SK-N-SH (cell line): ENCODE results near the gene TRRAP. TPM values are rescaled to one million over a fixed set of nuclear protein-coding genes. Genes with fewer than 3 reads are reported as not detected.

Experiments
- CTCF ChIA-PET: fragments of 300-600, 350-600 bp; formaldehyde crosslinking; extraction: SDS; loops from one replicate; lab custom pipeline; 2021; lab: Yijun Ruan, JAX
- POLR2A ChIA-PET: fragments of 350-600 bp; sonication (Branson Sonifier 250); formaldehyde crosslinking; extraction: SDS; loops from one replicate; lab custom pipeline; 2020; ENCODE audit warnings: antibody characterized with exemption, inconsistent platforms; lab: Yijun Ruan, JAX
- DNase-seq: peaks from one replicate; pipeline ENCODE4 v3.0.0; 2012
- H2AFZ ChIP-seq: fragments of 200-600 bp; sonication (generic); 2 replicates; pipeline ENCODE4 v1.8.1; 2016; ENCODE audit warnings: antibody characterized with exemption, mild to moderate bottlenecking, low read depth
- H3F3A ChIP-seq: fragments of 200-600 bp; sonication (generic); replicated peaks from 2 replicates; pipeline ENCODE3; 2016; ENCODE audit warnings: antibody characterized with exemption, mild to moderate bottlenecking; ENCODE audit not compliant: insufficient read depth
- H3K27ac ChIP-seq, 2 experiments: fragments of 200-500 bp in 1 of 2; fragments of 200-600 bp in 1 of 2; sonication (Bioruptor generic) in 1 of 2; sonication (generic), shearing (Covaris generic) in 1 of 2; 2 replicates each; pipeline versions ENCODE4 v1.5.1 to v1.6.1; 2014 to 2016; ENCODE audit warnings: low read depth in 2 of 2, inconsistent platforms in 1 of 2, low read length in 1 of 2, mild to moderate bottlenecking in 1 of 2, mixed read lengths in 1 of 2
- H3K27me3 ChIP-seq: fragments of 200-600 bp; sonication (generic), shearing (Covaris generic); 2 replicates; pipeline ENCODE4 v1.6.1; 2016; ENCODE audit warnings: mixed run types; ENCODE audit not compliant: insufficient read depth
- H3K36me3 ChIP-seq, 2 experiments: fragments of 200-500 bp in 1 of 2; fragments of 200-600 bp in 1 of 2; sonication (Bioruptor generic) in 1 of 2; sonication (generic) in 1 of 2; replicated peaks in 1 of 2; 2 replicates each; pipeline versions ENCODE3 to v1.5.1; 2014 to 2016; ENCODE audit warnings: low read length in 1 of 2, mild to moderate bottlenecking in 1 of 2; ENCODE audit not compliant: insufficient read depth in 2 of 2, control insufficient read depth in 1 of 2
- H3K4me1 ChIP-seq, 2 experiments: fragments of 200-500 bp in 1 of 2; fragments of 200-600 bp in 1 of 2; sonication (Bioruptor generic) in 1 of 2; sonication (generic), shearing (Covaris generic) in 1 of 2; 2 replicates each; pipeline versions ENCODE4 v1.5.1 to v1.6.1; 2014 to 2016; ENCODE audit warnings: low read depth in 1 of 2, low read length in 1 of 2, mixed run types in 1 of 2; ENCODE audit not compliant: insufficient read depth in 2 of 2, control insufficient read depth in 1 of 2
- H3K4me2 ChIP-seq: fragments of 200-600 bp; sonication (generic), shearing (Covaris generic); 2 replicates; pipeline ENCODE4 v1.6.1; 2017; ENCODE audit warnings: mixed run types
- H3K4me3 ChIP-seq, 2 experiments: fragments of 200-500 bp in 1 of 2; fragments of 200-600 bp in 1 of 2; sonication (Bioruptor generic) in 1 of 2; sonication (generic), shearing (Covaris generic) in 1 of 2; 2 replicates each; pipeline versions ENCODE4 v1.5.1 to v1.8.1; 2014 to 2016; ENCODE audit warnings: low read depth in 2 of 2, inconsistent platforms in 1 of 2, low read length in 1 of 2, mild to moderate bottlenecking in 1 of 2, mixed read lengths in 1 of 2, moderate library complexity in 1 of 2
- H3K79me2 ChIP-seq: fragments of 200-600 bp; sonication (generic); 2 replicates; pipeline ENCODE4 v1.8.1; 2017; ENCODE audit warnings: mild to moderate bottlenecking; ENCODE audit not compliant: insufficient read depth
- H3K9ac ChIP-seq: fragments of 200-600 bp; sonication (generic); 2 replicates; pipeline ENCODE4 v1.6.1; 2017; ENCODE audit warnings: mixed run types
- H3K9me2 ChIP-seq: fragments of 200-600 bp; sonication (generic); 2 replicates; pipeline ENCODE4 v1.6.1; 2017; ENCODE audit warnings: mixed run types
- H3K9me3 ChIP-seq: fragments of 200-600 bp; sonication (generic); 2 replicates; pipeline ENCODE4 v1.6.1; 2017; ENCODE audit warnings: mixed run types, mild to moderate bottlenecking, moderate library complexity
- H4K20me1 ChIP-seq: fragments of 200-600 bp; sonication (generic); 2 replicates; pipeline ENCODE4 v1.6.1; 2017; ENCODE audit warnings: mild to moderate bottlenecking, mixed run types; ENCODE audit not compliant: insufficient read depth
- CTCF ChIP-seq: fragments of 200-600 bp; sonication (generic); IDR thresholded peaks from 2 replicates; pipeline ENCODE4 v1.6.1; 2017; ENCODE audit warnings: antibody characterized with exemption, mild to moderate bottlenecking, moderate library complexity
- FOXJ3 ChIP-seq: sonication (generic); formaldehyde crosslinking; IDR thresholded peaks from 2 replicates; pipeline ENCODE4 v1.5.1; 2020; ENCODE audit warnings: mild to moderate bottlenecking, missing genetic modification reagents
- GABPA ChIP-seq: IDR thresholded peaks from 2 replicates; pipeline ENCODE4 v1.4.0; 2012; ENCODE audit warnings: low read depth, mild to moderate bottlenecking
- MEF2A ChIP-seq: IDR thresholded peaks from 2 replicates; pipeline ENCODE4 v1.4.0; 2012; ENCODE audit warnings: low read depth, borderline replicate concordance
- TAF1 ChIP-seq: IDR thresholded peaks from 2 replicates; pipeline ENCODE4 v1.6.1; 2012; ENCODE audit warnings: low read depth, mild to moderate bottlenecking, low read length, moderate library complexity, borderline replicate concordance
- TEAD4 ChIP-seq: IDR thresholded peaks from 2 replicates; pipeline ENCODE4 v1.4.0; 2012; ENCODE audit warnings: mild to moderate bottlenecking, borderline replicate concordance; ENCODE audit not compliant: insufficient read depth
- WGBS: methylation state at CpG from one replicate; pipeline ENCODE4 v1.1.6; 2017; ENCODE audit warnings: low lambda C conversion rate; 5-methylcytosine and 5-hydroxymethylcytosine counted together
- polyA plus RNA-seq, 3 experiments: library from polyadenylated mRNA; depleted of rRNA; stranded (reverse); fragments of >200 nt; gene quantifications; 2 replicates each; pipeline ENCODE4 v1.2.3, GENCODE V29; 2012

Gene TRRAP
- polyA plus RNA-seq, 1 of the 3 experiments (the other 2 are of a cell fraction), result 24.9 TPM

- 35% methylated on average over 15 of the region's 18 CpGs for WGBS
- DNase-seq, result peak; percentile 24
- Histone ChIP-seq H2AFZ (peak overlapping the region; percentile 88), H3K27ac (peak overlapping the region in 1 of 2 experiments; percentile 36; a peak in 2 of 4 replicates), H3K9me3 (no peaks in the 10 kb centered on the region), H3K27me3 (no peaks in the 10 kb centered on the region), H3K79me2 (peaks cover 49% of the 10 kb centered on the region), H3K4me2 (peak overlapping the region; percentile 96), H4K20me1 (peaks cover 21% of the 10 kb centered on the region), H3K9me2 (no peaks in the 10 kb centered on the region), H3F3A (no peaks in the 10 kb centered on the region), H3K4me3 (peak overlapping the region; percentile 75 to 99), H3K4me1 (peaks cover 0 to 15% of the 10 kb centered on the region in 2 experiments; a peak in 1 of 4 replicates), H3K36me3 (peaks cover 19 to 26% of the 10 kb centered on the region in 2 experiments), H3K9ac (peak overlapping the region; percentile 97)
- ChIA-PET CTCF (interaction anchor here (0.7 to 3.5 kb wide), 33 partner anchors 9 to 457 kb away, joined by 3 to 34 read pairs (median 5); partner anchors contain the start of genes NPTX2 and TMEM130), POLR2A (interaction anchor here (0.6 to 2.3 kb wide), 8 partner anchors 8 to 531 kb away, joined by 3 to 20 read pairs (median 4); partner anchors contain the start of genes ARPC1A, BUD31, PDAP1 and TMEM130)
- TF ChIP-seq CTCF (peak; percentile 11; the same call in 1 of the 2 replicates), FOXJ3 (CRISPR knock-in tag) (no peak)
Measured at GRCh38 chr7:98877692-98878364, 504 bp upstream of the TRRAP start.

- H3K9ac ChIP-seq, result peak overlapping the region; percentile 97
- POLR2A ChIA-PET, result interaction anchor here (0.9 to 2.3 kb wide), 6 partner anchors 10 to 529 kb away, joined by 3 to 20 read pairs (median 4); partner anchors contain the start of genes ARPC1A, BUD31, PDAP1 and TMEM130
- no peaks in the 10 kb centered on the region for H3F3A ChIP-seq
- peaks cover 65% of the 10 kb centered on the region for H3K79me2 ChIP-seq
- no peaks in the 10 kb centered on the region for H3K9me2 ChIP-seq
- 2% methylated on average over 24 of the region's 29 CpGs for WGBS
- H3K27ac ChIP-seq, result peak overlapping the region; percentile 73 to 89; a peak in 2 of 4 replicates
- CTCF ChIA-PET, result interaction anchor here (0.5 to 3.5 kb wide), 39 partner anchors 8 to 493 kb away, joined by 3 to 34 read pairs (median 4); partner anchors contain the start of gene TMEM130
- peaks cover 29% of the 10 kb centered on the region for H4K20me1 ChIP-seq
- H3K27me3 ChIP-seq, result no peaks in the 10 kb centered on the region
- DNase-seq, result peak; percentile 52
- peak overlapping the region; percentile 75 to 99 for H3K4me3 ChIP-seq
- H3K9me3 ChIP-seq, result no peaks in the 10 kb centered on the region
- peak overlapping the region; percentile 99 for H3K4me2 ChIP-seq
- H3K4me1 ChIP-seq, result peaks cover 0 to 15% of the 10 kb centered on the region in 2 experiments; a peak in 1 of 4 replicates
- TF ChIP-seq TAF1, result no peak
- 0 out of 2 replicates have a peak, but pooled peaks have one; percentile 39 for TF ChIP-seq GABPA
- TF ChIP-seq CTCF, result peak; percentile 5
- TF ChIP-seq MEF2A, result no peak
- no peak for TF ChIP-seq TEAD4
- TF ChIP-seq, all 33 proteins: peak for 2
- peaks cover 32 to 41% of the 10 kb centered on the region in 2 experiments for H3K36me3 ChIP-seq
- H2AFZ ChIP-seq, result no peak overlapping the region
Measured at GRCh38 chr7:98879198-98879978, 1.1 kb downstream of the TRRAP start.
